Keratinocyte (primary cell): ENCODE data around the gene SPOCD1.

ENCODE experiments used
- EZH2 ChIP-seq: IDR thresholded peaks from one replicate; pipeline ENCODE4 v1.6.1; 2012; ENCODE audit warnings: inconsistent platforms, mild to moderate bottlenecking, low read length, moderate library complexity
- TF ChIP-seq, protein P1 (sequence below), 3 experiments: IDR thresholded peaks in 1 of 3; conservative IDR thresholded peaks in 1 of 3; optimal IDR thresholded peaks in 1 of 3; 2 replicates in 2 of 3; 3 replicates in 1 of 3; pipeline versions ENCODE3 to v1.5.1; 2011; ENCODE audit warnings: low read length in 3 of 3, mild to moderate bottlenecking in 3 of 3, moderate library complexity in 2 of 3, control low read depth in 1 of 3, inconsistent platforms in 1 of 3; ENCODE audit not compliant: insufficient read depth in 2 of 3; ENCODE audit errors: extremely low read depth in 1 of 3

DNA sequence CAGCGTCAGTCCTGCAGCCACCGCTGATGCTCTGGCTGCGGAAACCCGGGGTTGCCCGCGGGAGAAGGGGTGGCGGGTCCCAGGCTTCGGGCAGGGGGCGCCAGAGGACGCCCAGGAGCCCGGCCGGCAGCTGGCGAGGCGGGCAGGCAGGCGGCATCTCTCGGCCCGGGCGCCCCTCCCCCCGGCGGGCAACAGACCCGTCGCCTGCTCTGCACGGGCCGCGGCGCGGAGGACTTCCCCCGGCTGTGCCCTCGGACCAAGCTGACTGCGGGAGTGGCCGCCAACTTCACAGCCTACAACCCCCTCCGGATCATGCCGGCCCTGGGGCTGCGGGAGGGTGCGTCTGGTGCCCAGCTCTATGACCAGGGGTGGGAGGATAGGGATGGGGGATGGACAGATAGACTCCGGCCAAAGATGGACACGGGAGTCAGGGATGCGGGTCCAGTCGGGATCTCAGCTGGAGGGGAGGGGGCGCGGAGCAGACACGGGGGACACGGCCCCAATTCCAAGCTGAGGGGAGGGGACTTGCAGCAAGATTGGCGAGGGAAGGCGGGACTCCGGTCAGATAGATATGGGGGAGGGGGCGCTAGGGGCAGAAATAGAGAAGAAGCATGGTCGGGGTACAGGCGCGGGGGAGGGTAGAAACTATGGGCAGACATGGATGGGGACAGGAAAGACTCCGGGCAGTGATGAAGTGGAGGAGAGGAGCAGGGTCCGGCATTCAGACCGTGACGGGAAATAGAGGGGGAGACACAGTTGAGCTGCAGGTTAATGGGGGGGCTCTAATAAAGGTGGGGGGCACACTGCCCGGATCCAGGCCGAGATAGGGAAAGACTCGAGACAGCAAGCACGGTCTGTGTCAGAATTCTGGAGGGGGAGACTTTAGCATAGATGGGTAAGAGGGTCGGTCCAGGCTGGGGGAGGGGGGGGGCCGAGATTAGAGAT, 52.8 kb downstream of the SPOCD1 start:
- TF ChIP-seq, protein P1, sequence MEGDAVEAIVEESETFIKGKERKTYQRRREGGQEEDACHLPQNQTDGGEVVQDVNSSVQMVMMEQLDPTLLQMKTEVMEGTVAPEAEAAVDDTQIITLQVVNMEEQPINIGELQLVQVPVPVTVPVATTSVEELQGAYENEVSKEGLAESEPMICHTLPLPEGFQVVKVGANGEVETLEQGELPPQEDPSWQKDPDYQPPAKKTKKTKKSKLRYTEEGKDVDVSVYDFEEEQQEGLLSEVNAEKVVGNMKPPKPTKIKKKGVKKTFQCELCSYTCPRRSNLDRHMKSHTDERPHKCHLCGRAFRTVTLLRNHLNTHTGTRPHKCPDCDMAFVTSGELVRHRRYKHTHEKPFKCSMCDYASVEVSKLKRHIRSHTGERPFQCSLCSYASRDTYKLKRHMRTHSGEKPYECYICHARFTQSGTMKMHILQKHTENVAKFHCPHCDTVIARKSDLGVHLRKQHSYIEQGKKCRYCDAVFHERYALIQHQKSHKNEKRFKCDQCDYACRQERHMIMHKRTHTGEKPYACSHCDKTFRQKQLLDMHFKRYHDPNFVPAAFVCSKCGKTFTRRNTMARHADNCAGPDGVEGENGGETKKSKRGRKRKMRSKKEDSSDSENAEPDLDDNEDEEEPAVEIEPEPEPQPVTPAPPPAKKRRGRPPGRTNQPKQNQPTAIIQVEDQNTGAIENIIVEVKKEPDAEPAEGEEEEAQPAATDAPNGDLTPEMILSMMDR (optimal IDR thresholded peaks at IDR 0.05 in 1 of 3, IDR thresholded peaks at IDR 0.05 in 1 of 3, conservative IDR thresholded peaks at IDR 0.05 in 1 of 3; ENCODE audit: extremely low read depth in 1 of 3, insufficient read depth in 2 of 3, low read length in 3 of 3): peak in 2 of 3 experiments; percentile 60 to 63
- peak; percentile 70 for TF ChIP-seq EZH2
